Thoracic aorta (tissue), 2 donors: ENCODE results near the gene KIRREL1. TPM values are rescaled to one million over a fixed set of nuclear protein-coding genes. Genes with fewer than 3 reads are reported as not detected.

Source experiments
- ATAC-seq: fragments of 150-250 bp; one replicate; pipeline ENCODE4 v1.8.0; 2017; ENCODE audit warnings: low read depth; ENCODE audit not compliant: insufficient number of reproducible peaks, low FRiP score
- DNase-seq: peaks from one replicate; pipeline ENCODE4 v3.0.0-alpha.2; 2020; ENCODE audit warnings: low spot score
- H3K27ac ChIP-seq, 2 donors: fragments of 200-600 bp; sonication (generic); 1 replicate in 1 of 2; 2 replicates in 1 of 2; pipeline ENCODE4 v1.5.1; 2016; ENCODE audit warnings: mild to moderate bottlenecking in 2 of 2, moderate library complexity in 2 of 2
- H3K27me3 ChIP-seq: fragments of 200-600 bp; sonication (generic); replicated peaks from 2 replicates; pipeline ENCODE4 v1.6.0; 2016; ENCODE audit warnings: mild to moderate bottlenecking; ENCODE audit not compliant: insufficient read depth
- H3K36me3 ChIP-seq: fragments of 200-600 bp; sonication (generic); one replicate; pipeline ENCODE4 v1.5.1; 2016
- H3K4me1 ChIP-seq, 2 donors: fragments of 200-600 bp; sonication (generic); 1 replicate in 1 of 2; 2 replicates in 1 of 2; pipeline versions ENCODE4 v1.5.1 to v1.6.0; 2016; ENCODE audit warnings: low read depth in 2 of 2, mild to moderate bottlenecking in 1 of 2; ENCODE audit not compliant: control insufficient read depth in 1 of 2
- H3K4me3 ChIP-seq: fragments of 200-600 bp; sonication (generic); 2 replicates; pipeline ENCODE4 v1.5.1; 2016; ENCODE audit warnings: mild to moderate bottlenecking
- H3K9me3 ChIP-seq: fragments of 200-600 bp; sonication (generic); 2 replicates; pipeline ENCODE4 v1.5.1; 2016
- total RNA-seq, 2 donors: library from RNA; depleted of rRNA; stranded (reverse); fragments of >200 nt; gene quantifications; one replicate each; pipeline versions ENCODE4 v1.1.0 to v1.2.3, GENCODE V29; 2016
- TF ChIP-seq, protein P1 (sequence below): fragments of 200-600 bp; sonication (generic); IDR thresholded peaks from one replicate; pipeline ENCODE4 v1.5.1; 2019; ENCODE audit warnings: antibody characterized with exemption

The KIRREL1 gene
- total RNA-seq, 2 donors from 2014 or later: 111 to 136 TPM

DNA sequence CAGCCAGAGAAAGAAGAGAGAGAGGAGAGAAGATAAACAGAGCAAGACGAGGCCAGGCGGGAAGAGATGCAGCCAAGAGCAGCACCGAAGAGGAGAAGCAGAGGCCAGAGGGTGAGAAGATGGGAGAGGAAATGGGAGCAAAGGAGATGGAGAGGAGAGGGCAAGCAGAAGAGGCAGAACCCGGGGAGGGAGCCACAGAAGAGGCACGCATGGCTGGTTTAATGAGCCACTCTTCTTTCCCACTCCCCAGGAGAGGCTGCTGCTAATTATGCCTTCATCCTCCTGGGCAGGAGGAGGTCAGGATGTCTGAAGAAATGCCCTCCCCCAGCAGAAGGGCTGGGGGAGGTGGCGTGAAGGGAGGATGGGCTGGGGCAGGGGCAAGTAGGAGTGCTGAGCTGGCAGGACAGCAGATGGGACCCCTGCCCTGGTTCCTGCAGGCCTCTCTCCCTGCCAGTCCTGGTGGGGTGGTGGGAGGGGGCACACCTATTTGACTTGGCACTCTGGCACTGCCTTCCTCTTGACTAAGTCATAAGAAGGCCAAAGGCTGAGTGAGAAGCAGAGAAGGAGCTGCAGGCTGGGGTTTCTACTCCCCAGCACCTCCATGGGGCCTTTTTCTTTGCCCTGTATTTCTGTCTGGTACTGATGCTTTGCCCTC is 32.3 kb downstream of the KIRREL1 start:
- ATAC-seq (no peak), DNase-seq (no peak)
- Histone ChIP-seq H3K27ac (peak overlapping the region; percentile 91 to 95), H3K36me3 (no peaks in the 10 kb centered on the region), H3K4me1 (peaks cover 50 to 80% of the 10 kb centered on the region in 2 donors), H3K4me3 (peak overlapping the region; percentile 49), H3K27me3 (no peaks in the 10 kb centered on the region), H3K9me3 (no peaks in the 10 kb centered on the region)
- TF ChIP-seq, protein P1, sequence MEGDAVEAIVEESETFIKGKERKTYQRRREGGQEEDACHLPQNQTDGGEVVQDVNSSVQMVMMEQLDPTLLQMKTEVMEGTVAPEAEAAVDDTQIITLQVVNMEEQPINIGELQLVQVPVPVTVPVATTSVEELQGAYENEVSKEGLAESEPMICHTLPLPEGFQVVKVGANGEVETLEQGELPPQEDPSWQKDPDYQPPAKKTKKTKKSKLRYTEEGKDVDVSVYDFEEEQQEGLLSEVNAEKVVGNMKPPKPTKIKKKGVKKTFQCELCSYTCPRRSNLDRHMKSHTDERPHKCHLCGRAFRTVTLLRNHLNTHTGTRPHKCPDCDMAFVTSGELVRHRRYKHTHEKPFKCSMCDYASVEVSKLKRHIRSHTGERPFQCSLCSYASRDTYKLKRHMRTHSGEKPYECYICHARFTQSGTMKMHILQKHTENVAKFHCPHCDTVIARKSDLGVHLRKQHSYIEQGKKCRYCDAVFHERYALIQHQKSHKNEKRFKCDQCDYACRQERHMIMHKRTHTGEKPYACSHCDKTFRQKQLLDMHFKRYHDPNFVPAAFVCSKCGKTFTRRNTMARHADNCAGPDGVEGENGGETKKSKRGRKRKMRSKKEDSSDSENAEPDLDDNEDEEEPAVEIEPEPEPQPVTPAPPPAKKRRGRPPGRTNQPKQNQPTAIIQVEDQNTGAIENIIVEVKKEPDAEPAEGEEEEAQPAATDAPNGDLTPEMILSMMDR: no peak

DNA sequence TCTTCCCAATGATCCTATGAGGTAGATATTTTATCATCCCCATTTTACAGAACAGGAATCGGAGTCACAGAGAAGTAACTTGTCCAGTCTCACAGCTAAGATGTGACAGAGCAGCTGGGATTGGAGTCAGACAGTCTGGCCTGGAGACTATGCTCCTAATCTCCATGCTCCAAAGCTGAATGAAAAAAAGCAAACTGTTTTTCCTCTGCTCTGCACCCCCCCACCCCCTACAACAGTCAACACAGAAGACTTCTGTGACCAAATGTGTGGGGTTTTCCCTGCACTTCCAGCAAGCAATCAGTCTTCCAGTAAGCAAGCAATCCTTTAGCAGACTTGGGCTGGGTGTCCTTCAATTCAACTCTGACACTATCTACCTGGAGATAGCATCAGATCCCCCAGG is 33.2 kb downstream of the KIRREL1 start:
- no peak for ATAC-seq

DNA sequence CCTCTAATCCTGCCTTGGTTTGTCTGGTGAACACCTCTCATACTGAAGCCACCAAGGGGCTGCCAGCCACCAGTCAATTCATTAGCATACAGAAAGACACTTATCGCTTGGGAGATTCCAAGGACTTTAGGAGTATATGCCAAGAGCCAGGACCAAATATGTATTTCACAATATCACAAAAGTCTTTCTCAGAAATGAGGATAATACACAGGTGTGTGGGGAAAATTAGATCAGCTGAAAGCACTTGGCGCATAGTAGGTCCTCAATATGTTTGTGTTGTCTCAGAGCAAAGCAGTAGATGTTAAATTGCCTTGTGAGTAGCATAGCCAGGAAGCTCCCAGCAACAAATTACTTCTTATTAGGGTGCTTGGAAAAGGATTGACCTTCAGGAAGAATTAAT is 34.1 kb downstream of the KIRREL1 start:
- Histone ChIP-seq H3K4me3 (no peak overlapping the region), H3K27me3 (no peaks in the 10 kb centered on the region), H3K4me1 (peaks cover 32 to 62% of the 10 kb centered on the region in 2 donors), H3K36me3 (no peaks in the 10 kb centered on the region), H3K27ac (peak overlapping the region; percentile 37 to 91), H3K9me3 (no peaks in the 10 kb centered on the region)
- TF ChIP-seq, protein P1: no peak
- ATAC-seq: no peak
- no peak for DNase-seq

More for the DNA sequence above, 33.2 kb downstream of the KIRREL1 start:
- Histone ChIP-seq H3K9me3 (no peaks in the 10 kb centered on the region), H3K4me1 (peaks cover 40 to 70% of the 10 kb centered on the region in 2 donors), H3K36me3 (no peaks in the 10 kb centered on the region), H3K27ac (peak overlapping the region; percentile 91 to 95), H3K27me3 (no peaks in the 10 kb centered on the region), H3K4me3 (no peak overlapping the region)
- no peak for DNase-seq
- TF ChIP-seq, protein P1: no peak

DNA sequence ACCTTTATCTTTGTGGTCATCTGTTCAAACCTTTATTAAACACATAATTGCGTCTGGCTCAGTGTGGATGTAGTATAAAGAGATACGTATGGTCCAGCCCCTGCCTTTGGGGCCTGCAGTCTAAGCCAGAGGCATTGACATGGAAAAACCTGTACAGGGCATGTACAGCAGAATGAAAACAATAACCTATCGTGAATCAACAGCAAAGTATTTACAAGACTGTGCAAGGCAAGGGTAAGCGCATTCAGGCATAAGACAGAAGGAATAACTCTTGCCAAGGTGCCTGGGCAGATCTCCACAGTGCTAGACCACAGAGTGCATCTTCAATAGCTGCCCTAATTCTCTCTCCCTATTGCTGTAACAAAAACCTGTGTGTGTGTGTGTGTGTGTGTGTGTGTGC is 35.5 kb downstream of the KIRREL1 start:
- Histone ChIP-seq H3K4me1 (peaks cover 19 to 47% of the 10 kb centered on the region in 2 donors), H3K36me3 (peaks cover 6% of the 10 kb centered on the region), H3K27ac (no peak overlapping the region), H3K4me3 (no peak overlapping the region), H3K9me3 (no peaks in the 10 kb centered on the region), H3K27me3 (no peaks in the 10 kb centered on the region)
- ATAC-seq: no peak
- DNase-seq: no peak
- TF ChIP-seq, protein P1: no peak

DNA sequence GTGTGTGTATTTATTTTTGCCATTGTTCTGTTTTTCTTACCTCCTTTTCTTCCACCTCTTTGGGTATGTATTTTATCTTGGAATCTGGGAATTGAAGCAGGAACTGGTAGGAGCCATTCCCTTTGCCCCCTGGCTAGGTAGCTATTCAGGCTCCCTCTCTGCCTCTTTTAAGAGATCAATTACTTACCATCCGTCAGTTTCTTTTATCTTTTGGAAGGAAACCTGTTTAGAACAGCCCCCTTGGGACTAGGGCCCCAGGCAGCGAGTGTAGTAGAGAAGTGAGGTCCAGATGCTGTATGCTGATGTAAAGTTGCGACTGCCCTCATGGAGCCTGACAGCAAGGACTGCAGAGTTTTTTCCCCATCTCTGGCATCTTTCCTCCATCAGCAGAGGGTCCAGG is 41.6 kb downstream of the KIRREL1 start:
- H3K4me1 ChIP-seq: peaks cover 15 to 50% of the 10 kb centered on the region in 2 donors
- no peak for DNase-seq
- no peak for ATAC-seq
- no peaks in the 10 kb centered on the region for H3K27me3 ChIP-seq
- H3K27ac ChIP-seq: peak overlapping the region in 1 of 2 donors; percentile 24
- H3K36me3 ChIP-seq: peaks cover 6% of the 10 kb centered on the region
- TF ChIP-seq, protein P1: no peak
- no peaks in the 10 kb centered on the region for H3K9me3 ChIP-seq
- H3K4me3 ChIP-seq: no peak overlapping the region
